ENCODE results near the gene CMIP.

CMIP gene

GRCh38 chr16:81536648-81537047 is 92.0 kb downstream of the CMIP start:
- no peaks in the 10 kb centered on the region; the same call in 1 of the 2 replicates for H3K36me3 ChIP-seq (ENCODE audit: control insufficient read depth, insufficient read depth, low read length)
- TF ChIP-seq CTCF (IDR thresholded peaks at IDR 0.05; ENCODE audit: insufficient read depth, low read length, poor library complexity, severe bottlenecking) = no peak
- no peak for DNase-seq (ENCODE audit: extremely low read depth, insufficient read length)
- no peaks in the 10 kb centered on the region for H3K27me3 ChIP-seq (replicated peaks; ENCODE audit: control insufficient read depth, insufficient read depth, low read length)
- no peak overlapping the region for H3K4me3 ChIP-seq (replicated peaks; ENCODE audit: low read depth, low read length)

GRCh38 chr16:81537721-81538561 is 93.3 kb downstream of the CMIP start:
- no peak for TF ChIP-seq CTCF (IDR thresholded peaks at IDR 0.05; ENCODE audit: insufficient read depth, low read length, poor library complexity, severe bottlenecking)
- Histone ChIP-seq H3K36me3 (ENCODE audit: control insufficient read depth, insufficient read depth, low read length) (no peaks in the 10 kb centered on the region), H3K27me3 (replicated peaks; ENCODE audit: control insufficient read depth, insufficient read depth, low read length) (no peaks in the 10 kb centered on the region), H3K4me3 (replicated peaks; ENCODE audit: low read depth, low read length) (no peak overlapping the region)
- no peak for DNase-seq (ENCODE audit: extremely low read depth, insufficient read length)

GRCh38 chr16:81539009-81539758 is 94.6 kb downstream of the CMIP start:
- no peak for DNase-seq (ENCODE audit: extremely low read depth, insufficient read length)
- Histone ChIP-seq H3K36me3 (ENCODE audit: control insufficient read depth, insufficient read depth, low read length) (no peaks in the 10 kb centered on the region), H3K27me3 (replicated peaks; ENCODE audit: control insufficient read depth, insufficient read depth, low read length) (no peaks in the 10 kb centered on the region), H3K4me3 (replicated peaks; ENCODE audit: low read depth, low read length) (no peak overlapping the region)
- no peak for TF ChIP-seq CTCF (IDR thresholded peaks at IDR 0.05; ENCODE audit: insufficient read depth, low read length, poor library complexity, severe bottlenecking)

GRCh38 chr16:81539759-81540472 is 95.3 kb downstream of the CMIP start:
- H3K27me3 ChIP-seq (replicated peaks; ENCODE audit: control insufficient read depth, insufficient read depth, low read length) = no peaks in the 10 kb centered on the region
- DNase-seq (ENCODE audit: extremely low read depth, insufficient read length) = no peak
- H3K36me3 ChIP-seq (ENCODE audit: control insufficient read depth, insufficient read depth, low read length) = no peaks in the 10 kb centered on the region
- no peak for TF ChIP-seq CTCF (IDR thresholded peaks at IDR 0.05; ENCODE audit: insufficient read depth, low read length, poor library complexity, severe bottlenecking)
- no peak overlapping the region for H3K4me3 ChIP-seq (replicated peaks; ENCODE audit: low read depth, low read length)

- no peak for TF ChIP-seq CTCF (IDR thresholded peaks at IDR 0.05; ENCODE audit: insufficient read depth, low read length, poor library complexity, severe bottlenecking)
- no peak for DNase-seq (ENCODE audit: extremely low read depth, insufficient read length)
- Histone ChIP-seq H3K27me3 (replicated peaks; ENCODE audit: control insufficient read depth, insufficient read depth, low read length) (no peaks in the 10 kb centered on the region), H3K4me3 (replicated peaks; ENCODE audit: low read depth, low read length) (no peak overlapping the region), H3K36me3 (ENCODE audit: control insufficient read depth, insufficient read depth, low read length) (no peaks in the 10 kb centered on the region)
Observed at GRCh38 chr16:81541314-81541713, 96.7 kb downstream of the CMIP start.

Data from GM06990 (cell line).